Panc1 (cell line): ENCODE results near the gene DDIT3. TPM values are rescaled to one million over a fixed set of nuclear protein-coding genes. Genes with fewer than 3 reads are reported as not detected.

Experiments
- ATAC-seq: fragments of 200-7000 bp; cut with Tn5 transposase; 2 replicates; pipeline ENCODE4 v1.9.1; 2020; ENCODE audit warnings: mild to moderate bottlenecking, moderate library complexity
- BruUV-seq: library from RNA; stranded (reverse); fragments of 400-500 nt; replicated peaks from 2 replicates; lab custom pipeline; 2021; lab: Mats Ljungman, UMichigan
- CTCF ChIA-PET: fragments of 300-600 bp; sonication (Branson Sonifier 250); formaldehyde crosslinking; loops from one replicate; lab custom pipeline; 2022; ENCODE audit warnings: antibody characterized with exemption; lab: Charles Lee
- POLR2A ChIA-PET: fragments of 300-600 bp; sonication (Branson Sonifier 250); formaldehyde crosslinking; loops from one replicate; lab custom pipeline; 2022; ENCODE audit warnings: antibody characterized with exemption; lab: Charles Lee
- DNase-seq: peaks from one replicate; pipeline ENCODE4 v3.0.0-alpha.2; 2010; ENCODE audit warnings: low read depth, low spot score
- H3K27ac ChIP-seq: 2 replicates; pipeline ENCODE4 v1.5.1; 2011; ENCODE audit warnings: mild to moderate bottlenecking, low read length, inconsistent platforms
- H3K27me3 ChIP-seq: fragments of 200-500 bp; sonication (Bioruptor generic); 2 replicates; pipeline ENCODE4 v1.6.0; 2014; ENCODE audit warnings: low read length, inconsistent platforms; ENCODE audit not compliant: control insufficient read depth, insufficient read depth
- H3K36me3 ChIP-seq: fragments of 200-500 bp; sonication (Bioruptor generic); 2 replicates; pipeline ENCODE4 v1.5.1; 2014; ENCODE audit warnings: inconsistent platforms, mild to moderate bottlenecking, low read length, moderate library complexity; ENCODE audit not compliant: control insufficient read depth, insufficient read depth
- H3K4me1 ChIP-seq: 2 replicates; pipeline ENCODE4 v1.5.1; 2011; ENCODE audit warnings: inconsistent platforms, mild to moderate bottlenecking, low read length, moderate library complexity; ENCODE audit not compliant: control insufficient read depth, insufficient read depth
- H3K4me3 ChIP-seq, 2 experiments: 2 replicates each; pipeline ENCODE4 v1.5.1; 2011 to 2012; ENCODE audit warnings: low read depth in 2 of 2, low read length in 2 of 2, mild to moderate bottlenecking in 2 of 2, inconsistent platforms in 1 of 2, moderate library complexity in 1 of 2
- H3K9me3 ChIP-seq: fragments of 200-500 bp; sonication (Bioruptor generic); 2 replicates; pipeline ENCODE4 v1.5.1; 2014; ENCODE audit warnings: low read depth, mild to moderate bottlenecking, inconsistent platforms, low read length, moderate library complexity; ENCODE audit not compliant: control insufficient read depth, insufficient read depth
- CTCF ChIP-seq: fragments of 450-650 bp; IDR thresholded peaks from 2 replicates; pipeline ENCODE4 v1.5.1; 2017; ENCODE audit warnings: mild to moderate bottlenecking
- POLR2AphosphoS5 ChIP-seq: IDR thresholded peaks from 2 replicates; pipeline ENCODE4 v1.6.1; 2012; ENCODE audit warnings: mild to moderate bottlenecking, low read depth, low read length, moderate library complexity
- REST ChIP-seq, 2 experiments: IDR thresholded peaks; 2 replicates each; pipeline ENCODE4 v1.6.1; 2011 to 2012; ENCODE audit warnings: low read depth in 2 of 2, control low read depth in 1 of 2, low read length in 1 of 2, mild to moderate bottlenecking in 1 of 2, moderate library complexity in 1 of 2; ENCODE audit not compliant: insufficient read depth in 1 of 2
- SIN3A ChIP-seq: IDR thresholded peaks from 2 replicates; pipeline ENCODE4 v1.6.1; 2012; ENCODE audit warnings: low read depth, mild to moderate bottlenecking, low read length, moderate library complexity, borderline replicate concordance; ENCODE audit not compliant: insufficient read depth
- TCF7L2 ChIP-seq: IDR thresholded peaks from 2 replicates; pipeline ENCODE4 v1.6.1; 2011; ENCODE audit warnings: mild to moderate bottlenecking, low read depth, low read length, inconsistent platforms
- in situ Hi-C: cut with HindIII; loops from 2 replicates; pipeline ENCODE4 v1.10.0; 2016; ENCODE audit warnings: low sequenced_read_pairs, low pct_unique_long_range_greater_than_20kb
- intact Hi-C: fragments of 100-400 bp; cut with micrococcal nuclease; formaldehyde crosslinking; loops from one replicate; pipeline ENCODE4 v1.10.0; 2022; ENCODE audit not compliant: unreplicated experiment
- total RNA-seq: library from RNA; stranded (reverse); gene quantifications from one replicate; pipeline ENCODE4 v1.2.1, GENCODE V29; 2021; ENCODE audit not compliant: unreplicated experiment

DDIT3 gene
- total RNA-seq, 1 experiment from 2014 or later: 47.2 TPM

- TF ChIP-seq CTCF: no peak
- no peak for TF ChIP-seq REST (IDR thresholded peaks at IDR 0.05; ENCODE audit: insufficient read depth in 1 of 2, low read depth in 2 of 2, low read length in 1 of 2)
- TF ChIP-seq TCF7L2: no peak
- no peak for TF ChIP-seq SIN3A
- TF ChIP-seq POLR2AphosphoS5: no peak
- CTCF ChIA-PET: no interaction called here
- in situ Hi-C loops: no loop called here
- DNase-seq (no peak), ATAC-seq (no peak)
- no peak overlapping the region for H3K27ac ChIP-seq
- no TSS peak for BruUV-seq
- intact Hi-C loops: no loop called here
- POLR2A ChIA-PET: no interaction called here
- H3K9me3 ChIP-seq: no peaks in the 10 kb centered on the region
- peaks cover 2% of the 10 kb centered on the region; the same call in 1 of the 2 replicates for H3K27me3 ChIP-seq
- H3K4me1 ChIP-seq: no peaks in the 10 kb centered on the region; the same call in 1 of the 2 replicates
- H3K36me3 ChIP-seq: no peaks in the 10 kb centered on the region
- no peak overlapping the region for H3K4me3 ChIP-seq
These were observed 45.5 kb downstream of the DDIT3 start for GRCh38 chr12:57474862-57475261.

GRCh38 chr12:57474430-57474829 lies 45.9 kb downstream of the DDIT3 start:
- DNase-seq (no peak), ATAC-seq (no peak)
- Histone ChIP-seq H3K4me1 (no peaks in the 10 kb centered on the region; the same call in 1 of the 2 replicates), H3K9me3 (no peaks in the 10 kb centered on the region), H3K36me3 (no peaks in the 10 kb centered on the region), H3K4me3 (no peak overlapping the region), H3K27me3 (peaks cover 2% of the 10 kb centered on the region; the same call in 1 of the 2 replicates), H3K27ac (no peak overlapping the region)
- TF ChIP-seq SIN3A (no peak), POLR2AphosphoS5 (no peak), REST (IDR thresholded peaks at IDR 0.05; ENCODE audit: insufficient read depth in 1 of 2, low read depth in 2 of 2, low read length in 1 of 2) (no peak), TCF7L2 (no peak), CTCF (no peak)
- intact Hi-C loops (no loop called here), in situ Hi-C loops (no loop called here)
- no TSS peak for BruUV-seq
- CTCF ChIA-PET: no interaction called here
- POLR2A ChIA-PET: no interaction called here
